HepG2 (cell line): ENCODE measurements around the gene CES1. TPM values are rescaled to one million over a fixed set of nuclear protein-coding genes. Genes with fewer than 3 reads are reported as not detected.
A peak's percentile ranks its signal among the peaks of the same experiment; 100 is the strongest.

Experiments used
- AHR ChIP-seq: IDR thresholded peaks from 2 replicates; pipeline ENCODE4 v1.6.1; 2018; ENCODE audit warnings: missing genetic modification reagents, missing compliant biosample characterization
- BRD4 ChIP-seq: sonication (generic); formaldehyde crosslinking; IDR thresholded peaks from 2 replicates; pipeline ENCODE4 v1.4.0; 2020; ENCODE audit warnings: missing genetic modification reagents
- CBX1 ChIP-seq: IDR thresholded peaks from one replicate; pipeline ENCODE4 v1.6.1; 2016; ENCODE audit warnings: antibody characterized with exemption, low read depth
- DPF2 ChIP-seq: sonication (generic); formaldehyde crosslinking; IDR thresholded peaks from 2 replicates; pipeline ENCODE4 v1.4.0; 2020; ENCODE audit warnings: mild to moderate bottlenecking, low read depth, missing genetic modification reagents, borderline replicate concordance
- FLYWCH1 ChIP-seq: sonication (generic); formaldehyde crosslinking; IDR thresholded peaks from 2 replicates; pipeline ENCODE4 v1.8.1; 2023; ENCODE audit warnings: mild to moderate bottlenecking, missing genetic modification reagents
- HNF4G ChIP-seq, 2 experiments: sonication (generic) in 1 of 2; formaldehyde crosslinking in 1 of 2; IDR thresholded peaks; 2 replicates each; pipeline versions ENCODE4 v1.4.0 to v1.6.1; 2011 to 2020; ENCODE audit warnings: borderline replicate concordance in 2 of 2, low read depth in 2 of 2, mild to moderate bottlenecking in 2 of 2, low read length in 1 of 2, missing genetic modification reagents in 1 of 2, moderate library complexity in 1 of 2
- IRX3 ChIP-seq: sonication (generic); formaldehyde crosslinking; IDR thresholded peaks from 2 replicates; pipeline ENCODE4 v1.8.1; 2023; ENCODE audit warnings: mild to moderate bottlenecking, low read depth, missing genetic modification reagents, borderline replicate concordance
- KMT2B ChIP-seq: IDR thresholded peaks from 2 replicates; pipeline ENCODE4 v1.6.1; 2016; ENCODE audit warnings: missing genetic modification reagents, missing compliant biosample characterization
- MTERF4 ChIP-seq: sonication (generic); formaldehyde crosslinking; IDR thresholded peaks from 2 replicates; pipeline ENCODE4 v1.8.0; 2023; ENCODE audit warnings: mild to moderate bottlenecking, missing genetic modification reagents
- MXD3 ChIP-seq: IDR thresholded peaks from 2 replicates; pipeline ENCODE4 v1.6.1; 2016; ENCODE audit warnings: mild to moderate bottlenecking, missing biosample characterization, missing genetic modification reagents
- POLR2A ChIP-seq, 2 experiments: IDR thresholded peaks; 2 replicates each; pipeline ENCODE4 v1.6.1; 2011; ENCODE audit warnings: low read depth in 2 of 2, low read length in 2 of 2, mild to moderate bottlenecking in 1 of 2, moderate library complexity in 1 of 2; ENCODE audit not compliant: insufficient read depth in 1 of 2
- RFX5 ChIP-seq: IDR thresholded peaks from 2 replicates; pipeline ENCODE4 v1.6.1; 2011; ENCODE audit warnings: low read depth, low read length, improper control_type of control experiment
- SKI ChIP-seq: fragments of 450-650 bp; IDR thresholded peaks from one replicate; pipeline ENCODE4 v1.6.1; 2018; ENCODE audit warnings: mild to moderate bottlenecking; ENCODE audit not compliant: partially characterized antibody
- SOX5 ChIP-seq: IDR thresholded peaks from 2 replicates; pipeline ENCODE4 v1.6.1; 2016; ENCODE audit warnings: borderline replicate concordance
- ZGPAT ChIP-seq: IDR thresholded peaks from 2 replicates; pipeline ENCODE4 v1.6.1; 2016; ENCODE audit warnings: mild to moderate bottlenecking
- ZNF282 ChIP-seq: fragments of 450-650 bp; IDR thresholded peaks from 2 replicates; pipeline ENCODE4 v1.6.1; 2018; ENCODE audit not compliant: partially characterized antibody
- ZNF33A ChIP-seq: sonication (generic); formaldehyde crosslinking; IDR thresholded peaks from 2 replicates; pipeline ENCODE4 v1.5.1; 2020; ENCODE audit warnings: missing genetic modification reagents, mild to moderate bottlenecking, moderate library complexity, borderline replicate concordance
- ZNF446 ChIP-seq: sonication (generic); formaldehyde crosslinking; IDR thresholded peaks from 2 replicates; pipeline ENCODE4 v1.5.0; 2020; ENCODE audit warnings: mild to moderate bottlenecking, missing genetic modification reagents
- ZNF510 ChIP-seq: sonication (generic); formaldehyde crosslinking; IDR thresholded peaks from 2 replicates; pipeline ENCODE4 v1.4.0; 2020; ENCODE audit warnings: low read depth, mild to moderate bottlenecking, missing genetic modification reagents
- ZNF552 ChIP-seq: sonication (generic); formaldehyde crosslinking; IDR thresholded peaks from 2 replicates; pipeline ENCODE4 v1.9.0; 2022; ENCODE audit warnings: missing genetic modification reagents, mild to moderate bottlenecking, borderline replicate concordance
- ZNF670 ChIP-seq: sonication (generic); formaldehyde crosslinking; IDR thresholded peaks from 2 replicates; pipeline ENCODE4 v1.8.0; 2022; ENCODE audit warnings: mild to moderate bottlenecking, missing genetic modification reagents, borderline replicate concordance
- ZNF792 ChIP-seq: IDR thresholded peaks from 2 replicates; pipeline ENCODE4 v1.6.1; 2016
- ZNF841 ChIP-seq: sonication (generic); formaldehyde crosslinking; IDR thresholded peaks from 2 replicates; pipeline ENCODE4 v1.8.1; 2023; ENCODE audit warnings: missing genetic modification reagents, borderline replicate concordance
- ZSCAN31 ChIP-seq: sonication (generic); formaldehyde crosslinking; IDR thresholded peaks from 2 replicates; pipeline ENCODE4 v1.5.0; 2020; ENCODE audit warnings: low read depth, mild to moderate bottlenecking, missing genetic modification reagents
- ZXDC ChIP-seq: sonication (generic); formaldehyde crosslinking; IDR thresholded peaks from 2 replicates; pipeline ENCODE4 v1.5.0; 2020; ENCODE audit warnings: mild to moderate bottlenecking, missing genetic modification reagents
- polyA plus RNA-seq, 8 experiments: library from polyadenylated mRNA; depleted of rRNA in 3 of 8; stranded (reverse) in 7 of 8; unstranded in 1 of 8; fragments of >200 nt; fragmentation: Illumina TruSeq in 4 of 8; extraction: Trizol in 4 of 8; gene quantifications; 2 replicates each; pipeline versions ENCODE4 v1.2.1 to v1.2.3, GENCODE V29; 2011 to 2016; ENCODE audit warnings: low read depth in 4 of 8, missing spikeins in 1 of 8, mixed read lengths in 1 of 8; ENCODE audit not compliant: insufficient read depth in 1 of 8
- total RNA-seq, 5 experiments: library from RNA; depleted of rRNA; stranded (reverse); fragments of >200 nt; fragmentation: Illumina TruSeq; extraction: Trizol; gene quantifications; 2 replicates each; pipeline ENCODE4 v1.2.3, GENCODE V29; 2016; ENCODE audit warnings: low read depth in 1 of 5

Gene CES1
- total and polyA plus RNA-seq, 2 of the 13 experiments (the other 11 are each of a cell fraction or from before 2014, with no cell fraction given) = 136 to 198 TPM

- TF ChIP-seq ZSCAN31 (CRISPR knock-in tag) (peak; percentile 73), ZNF282 (no peak), KMT2B (CRISPR knock-in tag) (no peak), ZNF33A (CRISPR knock-in tag) (no peak), ZNF670 (peak; percentile 82), MXD3 (CRISPR knock-in tag) (0 out of 2 replicates have a peak, but pooled peaks have one; percentile 26), AHR (CRISPR knock-in tag) (no peak), ZNF552 (CRISPR knock-in tag) (0 out of 2 replicates have a peak, but pooled peaks have one; percentile 49), ZGPAT (CRISPR knock-in tag) (peak; percentile 87), HNF4G (IDR thresholded peaks at IDR 0.05; ENCODE audit: borderline replicate concordance, low read depth, low read length) (peak; percentile 93), HNF4G (CRISPR knock-in tag; IDR thresholded peaks at IDR 0.05; ENCODE audit: borderline replicate concordance, low read depth) (peak; percentile 23; the same call in 1 of the 2 replicates), SOX5 (peak; percentile 87), FLYWCH1 (CRISPR knock-in tag) (no peak), CBX1 (no peak), DPF2 (CRISPR knock-in tag) (peak; percentile 72), ZNF446 (CRISPR knock-in tag) (0 out of 2 replicates have a peak, but pooled peaks have one; percentile 66), ZNF841 (CRISPR knock-in tag) (no peak), SKI (peak; percentile 69), POLR2A (IDR thresholded peaks at IDR 0.05; ENCODE audit: insufficient read depth in 1 of 2, low read depth in 2 of 2, low read length in 2 of 2) (peak; percentile 76 to 88), RFX5 (no peak), BRD4 (CRISPR knock-in tag) (no peak), ZNF510 (CRISPR knock-in tag) (no peak), MTERF4 (CRISPR knock-in tag) (no peak), ZNF792 (peak; percentile 21; the same call in 1 of the 2 replicates), ZXDC (CRISPR knock-in tag) (peak; percentile 6; the same call in 1 of the 2 replicates), IRX3 (CRISPR knock-in tag) (no peak; the same call in 1 of the 2 replicates)
These were observed at the start of gene CES1 (continued) for GRCh38 chr16:55832773-55833691.
